Measurements from ENCODE around the gene NSUN2. TPM values are rescaled to one million over a fixed set of nuclear protein-coding genes. Genes with fewer than 3 reads are reported as not detected.

The NSUN2 gene
- total RNA-seq, 1 experiment from 2014 or later, result 155 TPM

- no TSS peak for BruUV-seq (replicated peaks)
- POLR2A ChIA-PET (ENCODE audit: unreplicated experiment), result no interaction called here
- Histone ChIP-seq H3K27ac (no peak overlapping the region), H2AFZ (no peak overlapping the region), H3K9me2 (ENCODE audit: insufficient read depth) (no peaks in the 10 kb centered on the region), H3K27me3 (ENCODE audit: insufficient read depth, low read depth) (peaks cover 64% of the 10 kb centered on the region), H3K36me3 (ENCODE audit: low read depth) (no peaks in the 10 kb centered on the region), H4K20me1 (ENCODE audit: insufficient read depth) (no peaks in the 10 kb centered on the region), H3F3A (ENCODE audit: insufficient read depth, low read depth) (no peaks in the 10 kb centered on the region), H3K79me2 (ENCODE audit: low read depth) (no peaks in the 10 kb centered on the region), H3K4me1 (replicated peaks; ENCODE audit: insufficient read depth) (no peaks in the 10 kb centered on the region), H3K9me3 (ENCODE audit: insufficient read depth, low read depth) (no peaks in the 10 kb centered on the region), H3K4me2 (no peak overlapping the region), H3K4me3 (no peak overlapping the region)
- CTCF ChIA-PET, result interaction anchor here (0.6 kb wide), 1 partner anchor 279 kb away, joined by 3 read pairs; no protein-coding TSS in a partner anchor
- no peak for TF ChIP-seq CTCF (conservative IDR thresholded peaks at IDR 0.05)
- no peak for TF ChIP-seq EZH2 (IDR thresholded peaks at IDR 0.05; ENCODE audit: low read depth)
- intact Hi-C loops (cut with micrococcal nuclease; ENCODE audit: unreplicated experiment), result no loop called here
- DNase-seq, result no peak
Observed at GRCh38 chr5:6570530-6570929, 62.3 kb downstream of the NSUN2 start.

- intact Hi-C loops (cut with micrococcal nuclease; ENCODE audit: unreplicated experiment), result no loop called here
- CTCF ChIA-PET, result no interaction called here
Observed at GRCh38 chr5:6568889-6569288, 64.0 kb downstream of the NSUN2 start.

GRCh38 chr5:6568383-6568782 is 64.5 kb downstream of the NSUN2 start:
- TF ChIP-seq CTCF (conservative IDR thresholded peaks at IDR 0.05), result no peak
- no peak for TF ChIP-seq EZH2 (IDR thresholded peaks at IDR 0.05; ENCODE audit: low read depth)
- POLR2A ChIA-PET (ENCODE audit: unreplicated experiment), result no interaction called here
- Histone ChIP-seq H3K4me3 (no peak overlapping the region), H3F3A (ENCODE audit: insufficient read depth, low read depth) (no peaks in the 10 kb centered on the region), H3K9me3 (ENCODE audit: insufficient read depth, low read depth) (no peaks in the 10 kb centered on the region), H3K27ac (no peak overlapping the region), H2AFZ (no peak overlapping the region), H3K36me3 (ENCODE audit: low read depth) (no peaks in the 10 kb centered on the region), H3K79me2 (ENCODE audit: low read depth) (no peaks in the 10 kb centered on the region), H4K20me1 (ENCODE audit: insufficient read depth) (no peaks in the 10 kb centered on the region), H3K4me1 (replicated peaks; ENCODE audit: insufficient read depth) (no peaks in the 10 kb centered on the region), H3K9me2 (ENCODE audit: insufficient read depth) (no peaks in the 10 kb centered on the region), H3K4me2 (no peak overlapping the region), H3K27me3 (ENCODE audit: insufficient read depth, low read depth) (peaks cover 60% of the 10 kb centered on the region)
- DNase-seq, result no peak
- BruUV-seq (replicated peaks), result no TSS peak
- CTCF ChIA-PET, result no interaction called here
- intact Hi-C loops (cut with micrococcal nuclease; ENCODE audit: unreplicated experiment), result no loop called here

More at GRCh38 chr5:6568889-6569288, 64.0 kb downstream of the NSUN2 start:
- no peak for DNase-seq
- BruUV-seq (replicated peaks), result no TSS peak
- POLR2A ChIA-PET (ENCODE audit: unreplicated experiment), result no interaction called here
- Histone ChIP-seq H3K9me3 (ENCODE audit: insufficient read depth, low read depth) (no peaks in the 10 kb centered on the region), H4K20me1 (ENCODE audit: insufficient read depth) (no peaks in the 10 kb centered on the region), H2AFZ (no peak overlapping the region), H3K27ac (no peak overlapping the region), H3F3A (ENCODE audit: insufficient read depth, low read depth) (no peaks in the 10 kb centered on the region), H3K9me2 (ENCODE audit: insufficient read depth) (no peaks in the 10 kb centered on the region), H3K79me2 (ENCODE audit: low read depth) (no peaks in the 10 kb centered on the region), H3K36me3 (ENCODE audit: low read depth) (no peaks in the 10 kb centered on the region), H3K4me2 (no peak overlapping the region), H3K4me1 (replicated peaks; ENCODE audit: insufficient read depth) (no peaks in the 10 kb centered on the region), H3K27me3 (ENCODE audit: insufficient read depth, low read depth) (peaks cover 60% of the 10 kb centered on the region), H3K4me3 (no peak overlapping the region)
- TF ChIP-seq CTCF (conservative IDR thresholded peaks at IDR 0.05) (no peak), EZH2 (IDR thresholded peaks at IDR 0.05; ENCODE audit: low read depth) (no peak)
